ENCODE results near the gene PRSS33. TPM values are rescaled to one million over a fixed set of nuclear protein-coding genes. Genes with fewer than 3 reads are reported as not detected.

PRSS33 gene
- polyA plus RNA-seq, 2 of the 4 experiments (the other 2 are of a cell fraction) = 0.04 TPM; not detected in 1

DNA sequence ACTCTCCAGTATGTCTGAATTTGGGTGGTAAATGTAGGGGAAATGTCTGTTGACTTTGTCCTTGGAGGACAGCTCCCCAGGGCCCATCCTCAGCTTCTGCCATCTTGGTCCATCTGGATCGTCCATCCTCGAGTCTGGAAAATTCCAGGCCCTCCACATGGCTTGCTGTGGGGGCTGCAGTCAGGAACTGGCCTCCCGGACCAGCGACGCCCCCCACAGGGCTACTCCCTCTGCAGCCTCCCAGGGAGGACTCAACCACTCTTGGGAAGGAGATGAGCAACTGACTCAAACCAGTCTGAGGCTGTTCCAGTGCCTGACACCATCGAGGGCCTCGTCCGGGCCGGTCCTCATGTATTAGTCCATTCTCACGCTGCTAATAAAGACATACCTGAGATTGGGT lies 37.3 kb upstream of the PRSS33 start:
- H3K4me3 ChIP-seq = no peak overlapping the region
- ChIA-PET CTCF (interaction anchor here (1.1 to 3.7 kb wide), 3 partner anchors 10 to 15 kb away, joined by 3 to 23 read pairs (median 18); no protein-coding TSS in a partner anchor), POLR2A (no interaction called here)
- no peak overlapping the region for H3K27ac ChIP-seq
- no peaks in the 10 kb centered on the region for H3K9me3 ChIP-seq
- no peak for DNase-seq (ENCODE audit: low read depth in 1 of 2, low spot score in 1 of 2)
- no peaks in the 10 kb centered on the region; the same call in 2 of the 3 replicates for H3K4me1 ChIP-seq
- FAIRE-seq = no peak
- ATAC-seq = no peak
- 64% methylated on average over 9 of the region's 10 CpGs for WGBS (ENCODE audit: missing lambda C conversion rate)
- TF ChIP-seq RCOR1 (IDR thresholded peaks at IDR 0.05; ENCODE audit: low read depth, low read length) (no peak), RARB (CRISPR knock-in tag; IDR thresholded peaks at IDR 0.05) (no peak), MYC (IDR thresholded peaks at IDR 0.05; ENCODE audit: borderline replicate concordance, low read length) (no peak), SMC3 (IDR thresholded peaks at IDR 0.05) (no peak), POLR2A (IDR thresholded peaks at IDR 0.05; ENCODE audit: low read length) (no peak), ZSCAN20 (CRISPR knock-in tag; IDR thresholded peaks at IDR 0.05) (no peak), RFX5 (IDR thresholded peaks at IDR 0.05) (no peak), POLR2AphosphoS2 (conservative IDR thresholded peaks at IDR 0.05; ENCODE audit: low read length) (no peak), CBX8 (IDR thresholded peaks at IDR 0.05) (no peak), RAD21 (conservative IDR thresholded peaks at IDR 0.05 in 1 of 2, IDR thresholded peaks at IDR 0.05 in 1 of 2) (no peak), TFCP2L1 (CRISPR knock-in tag; IDR thresholded peaks at IDR 0.05) (no peak)
- TF ChIP-seq, protein P1, sequence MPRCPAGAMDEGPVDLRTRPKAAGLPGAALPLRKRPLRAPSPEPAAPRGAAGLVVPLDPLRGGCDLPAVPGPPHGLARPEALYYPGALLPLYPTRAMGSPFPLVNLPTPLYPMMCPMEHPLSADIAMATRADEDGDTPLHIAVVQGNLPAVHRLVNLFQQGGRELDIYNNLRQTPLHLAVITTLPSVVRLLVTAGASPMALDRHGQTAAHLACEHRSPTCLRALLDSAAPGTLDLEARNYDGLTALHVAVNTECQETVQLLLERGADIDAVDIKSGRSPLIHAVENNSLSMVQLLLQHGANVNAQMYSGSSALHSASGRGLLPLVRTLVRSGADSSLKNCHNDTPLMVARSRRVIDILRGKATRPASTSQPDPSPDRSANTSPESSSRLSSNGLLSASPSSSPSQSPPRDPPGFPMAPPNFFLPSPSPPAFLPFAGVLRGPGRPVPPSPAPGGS (IDR thresholded peaks at IDR 0.05) = no peak
- TF ChIP-seq, protein P2, sequence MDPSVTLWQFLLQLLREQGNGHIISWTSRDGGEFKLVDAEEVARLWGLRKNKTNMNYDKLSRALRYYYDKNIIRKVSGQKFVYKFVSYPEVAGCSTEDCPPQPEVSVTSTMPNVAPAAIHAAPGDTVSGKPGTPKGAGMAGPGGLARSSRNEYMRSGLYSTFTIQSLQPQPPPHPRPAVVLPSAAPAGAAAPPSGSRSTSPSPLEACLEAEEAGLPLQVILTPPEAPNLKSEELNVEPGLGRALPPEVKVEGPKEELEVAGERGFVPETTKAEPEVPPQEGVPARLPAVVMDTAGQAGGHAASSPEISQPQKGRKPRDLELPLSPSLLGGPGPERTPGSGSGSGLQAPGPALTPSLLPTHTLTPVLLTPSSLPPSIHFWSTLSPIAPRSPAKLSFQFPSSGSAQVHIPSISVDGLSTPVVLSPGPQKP (IDR thresholded peaks at IDR 0.05; ENCODE audit: low read depth, low read length) = no peak
- TF ChIP-seq, protein P3, sequence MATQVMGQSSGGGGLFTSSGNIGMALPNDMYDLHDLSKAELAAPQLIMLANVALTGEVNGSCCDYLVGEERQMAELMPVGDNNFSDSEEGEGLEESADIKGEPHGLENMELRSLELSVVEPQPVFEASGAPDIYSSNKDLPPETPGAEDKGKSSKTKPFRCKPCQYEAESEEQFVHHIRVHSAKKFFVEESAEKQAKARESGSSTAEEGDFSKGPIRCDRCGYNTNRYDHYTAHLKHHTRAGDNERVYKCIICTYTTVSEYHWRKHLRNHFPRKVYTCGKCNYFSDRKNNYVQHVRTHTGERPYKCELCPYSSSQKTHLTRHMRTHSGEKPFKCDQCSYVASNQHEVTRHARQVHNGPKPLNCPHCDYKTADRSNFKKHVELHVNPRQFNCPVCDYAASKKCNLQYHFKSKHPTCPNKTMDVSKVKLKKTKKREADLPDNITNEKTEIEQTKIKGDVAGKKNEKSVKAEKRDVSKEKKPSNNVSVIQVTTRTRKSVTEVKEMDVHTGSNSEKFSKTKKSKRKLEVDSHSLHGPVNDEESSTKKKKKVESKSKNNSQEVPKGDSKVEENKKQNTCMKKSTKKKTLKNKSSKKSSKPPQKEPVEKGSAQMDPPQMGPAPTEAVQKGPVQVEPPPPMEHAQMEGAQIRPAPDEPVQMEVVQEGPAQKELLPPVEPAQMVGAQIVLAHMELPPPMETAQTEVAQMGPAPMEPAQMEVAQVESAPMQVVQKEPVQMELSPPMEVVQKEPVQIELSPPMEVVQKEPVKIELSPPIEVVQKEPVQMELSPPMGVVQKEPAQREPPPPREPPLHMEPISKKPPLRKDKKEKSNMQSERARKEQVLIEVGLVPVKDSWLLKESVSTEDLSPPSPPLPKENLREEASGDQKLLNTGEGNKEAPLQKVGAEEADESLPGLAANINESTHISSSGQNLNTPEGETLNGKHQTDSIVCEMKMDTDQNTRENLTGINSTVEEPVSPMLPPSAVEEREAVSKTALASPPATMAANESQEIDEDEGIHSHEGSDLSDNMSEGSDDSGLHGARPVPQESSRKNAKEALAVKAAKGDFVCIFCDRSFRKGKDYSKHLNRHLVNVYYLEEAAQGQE (IDR thresholded peaks at IDR 0.05) = no peak
- TF ChIP-seq, protein P4, sequence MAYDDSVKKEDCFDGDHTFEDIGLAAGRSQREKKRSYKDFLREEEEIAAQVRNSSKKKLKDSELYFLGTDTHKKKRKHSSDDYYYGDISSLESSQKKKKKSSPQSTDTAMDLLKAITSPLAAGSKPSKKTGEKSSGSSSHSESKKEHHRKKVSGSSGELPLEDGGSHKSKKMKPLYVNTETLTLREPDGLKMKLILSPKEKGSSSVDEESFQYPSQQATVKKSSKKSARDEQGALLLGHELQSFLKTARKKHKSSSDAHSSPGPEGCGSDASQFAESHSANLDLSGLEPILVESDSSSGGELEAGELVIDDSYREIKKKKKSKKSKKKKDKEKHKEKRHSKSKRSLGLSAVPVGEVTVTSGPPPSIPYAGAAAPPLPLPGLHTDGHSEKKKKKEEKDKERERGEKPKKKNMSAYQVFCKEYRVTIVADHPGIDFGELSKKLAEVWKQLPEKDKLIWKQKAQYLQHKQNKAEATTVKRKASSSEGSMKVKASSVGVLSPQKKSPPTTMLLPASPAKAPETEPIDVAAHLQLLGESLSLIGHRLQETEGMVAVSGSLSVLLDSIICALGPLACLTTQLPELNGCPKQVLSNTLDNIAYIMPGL (CRISPR knock-in tag; IDR thresholded peaks at IDR 0.05; ENCODE audit: borderline replicate concordance) = no peak
- TF ChIP-seq, protein P5, sequence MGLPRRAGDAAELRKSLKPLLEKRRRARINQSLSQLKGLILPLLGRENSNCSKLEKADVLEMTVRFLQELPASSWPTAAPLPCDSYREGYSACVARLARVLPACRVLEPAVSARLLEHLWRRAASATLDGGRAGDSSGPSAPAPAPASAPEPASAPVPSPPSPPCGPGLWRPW (IDR thresholded peaks at IDR 0.05) = no peak
- TF ChIP-seq, protein P6, sequence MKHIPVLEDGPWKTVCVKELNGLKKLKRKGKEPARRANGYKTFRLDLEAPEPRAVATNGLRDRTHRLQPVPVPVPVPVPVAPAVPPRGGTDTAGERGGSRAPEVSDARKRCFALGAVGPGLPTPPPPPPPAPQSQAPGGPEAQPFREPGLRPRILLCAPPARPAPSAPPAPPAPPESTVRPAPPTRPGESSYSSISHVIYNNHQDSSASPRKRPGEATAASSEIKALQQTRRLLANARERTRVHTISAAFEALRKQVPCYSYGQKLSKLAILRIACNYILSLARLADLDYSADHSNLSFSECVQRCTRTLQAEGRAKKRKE (CRISPR knock-in tag; IDR thresholded peaks at IDR 0.05; ENCODE audit: low read depth) = no peak
- no peak overlapping the region for H3K4me2 ChIP-seq

DNA sequence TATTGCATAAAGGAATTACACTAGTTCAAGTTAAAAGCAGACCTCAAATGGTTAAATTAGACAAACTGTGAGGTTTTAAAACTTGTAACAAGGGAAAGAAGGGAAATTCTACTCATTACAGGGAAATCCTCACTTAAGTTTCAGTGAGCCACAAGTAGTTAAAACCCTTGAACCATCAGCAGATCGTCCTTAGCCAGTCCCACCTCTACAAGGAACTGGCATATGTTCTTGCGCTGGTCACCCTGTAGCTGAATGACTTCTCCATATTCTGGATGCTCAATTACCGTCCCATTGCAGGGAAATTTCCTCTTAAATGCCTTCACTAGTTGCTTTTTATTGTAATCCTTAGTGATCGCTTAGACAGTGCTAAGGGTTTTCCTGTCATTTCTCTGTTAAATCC lies 35.1 kb upstream of the PRSS33 start:
- WGBS (ENCODE audit: missing lambda C conversion rate) = 71% methylated on average over 4 of the region's 4 CpGs
- H3K4me1 ChIP-seq = no peaks in the 10 kb centered on the region
- DNase-seq (ENCODE audit: low read depth in 1 of 2, low spot score in 1 of 2) = no peak
- ChIA-PET POLR2A (no interaction called here), CTCF (interaction anchor here (0.6 to 3.7 kb wide), 20 partner anchors 9 to 1417 kb away, joined by 3 to 23 read pairs (median 4); no protein-coding TSS in a partner anchor)
- H3K4me2 ChIP-seq = no peak overlapping the region
- no peak for FAIRE-seq
- H3K27ac ChIP-seq = no peak overlapping the region
- H3K9me3 ChIP-seq = no peaks in the 10 kb centered on the region
- no peak for ATAC-seq
- H3K4me3 ChIP-seq = no peak overlapping the region
- TF ChIP-seq HDAC2 (IDR thresholded peaks at IDR 0.05) (no peak), RNF2 (IDR thresholded peaks at IDR 0.05; ENCODE audit: borderline replicate concordance, low read depth) (no peak), HOXB13 (CRISPR knock-in tag; IDR thresholded peaks at IDR 0.05; ENCODE audit: low read depth) (no peak), CEBPB (IDR thresholded peaks at IDR 0.05) (no peak), PHF8 (IDR thresholded peaks at IDR 0.05; ENCODE audit: borderline replicate concordance, low read depth) (no peak), HEYL (CRISPR knock-in tag; IDR thresholded peaks at IDR 0.05) (no peak), POLR2AphosphoS2 (conservative IDR thresholded peaks at IDR 0.05; ENCODE audit: low read length) (no peak), ESRRA (IDR thresholded peaks at IDR 0.05; ENCODE audit: borderline replicate concordance, low read length) (no peak), RARB (CRISPR knock-in tag; IDR thresholded peaks at IDR 0.05) (no peak)
- TF ChIP-seq, protein P7, sequence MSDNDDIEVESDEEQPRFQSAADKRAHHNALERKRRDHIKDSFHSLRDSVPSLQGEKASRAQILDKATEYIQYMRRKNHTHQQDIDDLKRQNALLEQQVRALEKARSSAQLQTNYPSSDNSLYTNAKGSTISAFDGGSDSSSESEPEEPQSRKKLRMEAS (IDR thresholded peaks at IDR 0.05) = no peak
- TF ChIP-seq, protein P1 (IDR thresholded peaks at IDR 0.05) = no peak
- TF ChIP-seq, protein P8, sequence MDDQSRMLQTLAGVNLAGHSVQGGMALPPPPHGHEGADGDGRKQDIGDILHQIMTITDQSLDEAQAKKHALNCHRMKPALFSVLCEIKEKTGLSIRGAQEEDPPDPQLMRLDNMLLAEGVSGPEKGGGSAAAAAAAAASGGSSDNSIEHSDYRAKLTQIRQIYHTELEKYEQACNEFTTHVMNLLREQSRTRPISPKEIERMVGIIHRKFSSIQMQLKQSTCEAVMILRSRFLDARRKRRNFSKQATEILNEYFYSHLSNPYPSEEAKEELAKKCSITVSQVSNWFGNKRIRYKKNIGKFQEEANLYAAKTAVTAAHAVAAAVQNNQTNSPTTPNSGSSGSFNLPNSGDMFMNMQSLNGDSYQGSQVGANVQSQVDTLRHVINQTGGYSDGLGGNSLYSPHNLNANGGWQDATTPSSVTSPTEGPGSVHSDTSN (IDR thresholded peaks at IDR 0.05) = no peak
